GM12891 (cell line): Measurements from ENCODE around the gene S100A5.

Experiments
- POLR2A ChIP-seq: IDR thresholded peaks from 2 replicates; pipeline ENCODE4 v1.6.1; 2011; ENCODE audit warnings: low read depth, low read length, control low read depth
- POLR2AphosphoS5 ChIP-seq: IDR thresholded peaks from 2 replicates; pipeline ENCODE4 v1.6.1; 2011; ENCODE audit warnings: low read depth, low read length, control low read depth
- TAF1 ChIP-seq: IDR thresholded peaks from 2 replicates; pipeline ENCODE4 v1.6.1; 2011; ENCODE audit warnings: low read depth, low read length, control low read depth

DNA sequence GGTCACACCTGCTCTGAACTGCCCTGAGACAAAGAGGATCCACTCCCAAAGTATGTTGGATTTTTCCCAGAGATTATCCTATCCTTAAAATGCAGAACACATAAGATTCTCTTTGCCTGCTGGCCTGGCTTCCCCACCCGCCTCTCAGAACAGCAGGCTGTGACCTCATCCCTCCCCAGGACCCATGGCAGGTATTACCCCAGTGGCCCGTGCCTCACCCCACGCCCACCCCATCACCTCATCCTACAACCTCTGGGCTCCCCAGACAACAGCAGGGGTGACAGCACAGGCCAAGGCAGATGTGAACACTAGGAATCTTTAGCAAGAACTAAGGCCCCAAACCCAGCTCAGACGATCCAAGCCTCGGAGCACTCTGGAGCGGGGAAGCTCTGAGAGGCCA lies 45.2 kb downstream of the S100A5 start:
- TF ChIP-seq POLR2AphosphoS5 (no peak), POLR2A (no peak), TAF1 (no peak)
